GM12892 (cell line): ENCODE data around the gene ECPAS.

Experiments
- POLR2A ChIP-seq: IDR thresholded peaks from 2 replicates; pipeline ENCODE4 v1.6.1; 2011; ENCODE audit warnings: low read depth, low read length, control low read depth
- POLR2AphosphoS5 ChIP-seq: IDR thresholded peaks from 2 replicates; pipeline ENCODE4 v1.6.1; 2011; ENCODE audit warnings: low read depth, low read length, control low read depth
- TAF1 ChIP-seq: IDR thresholded peaks from 2 replicates; pipeline ENCODE4 v1.6.1; 2011; ENCODE audit warnings: low read depth, mild to moderate bottlenecking, control low read depth, low read length, borderline replicate concordance

DNA sequence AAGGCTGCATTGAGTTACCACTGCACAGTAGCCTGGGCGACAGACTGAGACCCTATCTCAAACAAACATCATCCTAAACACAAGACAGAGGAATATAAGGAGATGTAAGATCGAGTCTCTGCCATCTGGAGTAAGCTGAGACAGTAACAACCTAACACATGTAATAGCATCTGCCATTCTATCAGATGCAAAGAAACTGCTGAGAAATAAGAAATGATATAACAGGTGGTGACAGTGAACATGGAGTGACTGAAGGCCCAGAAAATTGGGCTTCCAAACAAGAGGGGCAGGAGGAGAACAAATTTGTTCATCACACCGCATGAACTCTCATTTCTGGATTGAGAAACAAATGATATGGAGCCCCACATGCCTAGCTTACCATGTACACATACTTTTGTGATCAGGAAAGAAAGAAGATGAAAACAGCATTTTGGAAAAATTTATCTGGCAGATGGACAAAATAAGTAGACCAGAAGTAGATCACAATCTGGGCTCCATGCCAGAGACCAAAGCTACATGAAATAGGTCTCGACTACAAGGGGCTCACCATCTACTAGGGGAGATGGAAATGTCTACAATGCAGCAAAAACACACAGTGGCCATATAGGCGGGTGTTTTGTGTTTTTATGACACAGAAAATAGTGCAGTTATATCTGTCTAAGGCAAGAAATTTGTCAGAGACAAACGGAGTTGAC is 45.5 kb downstream of the ECPAS start:
- TF ChIP-seq POLR2A: no peak
- no peak for TF ChIP-seq TAF1
- TF ChIP-seq POLR2AphosphoS5: no peak
